ENCODE data around the gene GDPD4.

DNA sequence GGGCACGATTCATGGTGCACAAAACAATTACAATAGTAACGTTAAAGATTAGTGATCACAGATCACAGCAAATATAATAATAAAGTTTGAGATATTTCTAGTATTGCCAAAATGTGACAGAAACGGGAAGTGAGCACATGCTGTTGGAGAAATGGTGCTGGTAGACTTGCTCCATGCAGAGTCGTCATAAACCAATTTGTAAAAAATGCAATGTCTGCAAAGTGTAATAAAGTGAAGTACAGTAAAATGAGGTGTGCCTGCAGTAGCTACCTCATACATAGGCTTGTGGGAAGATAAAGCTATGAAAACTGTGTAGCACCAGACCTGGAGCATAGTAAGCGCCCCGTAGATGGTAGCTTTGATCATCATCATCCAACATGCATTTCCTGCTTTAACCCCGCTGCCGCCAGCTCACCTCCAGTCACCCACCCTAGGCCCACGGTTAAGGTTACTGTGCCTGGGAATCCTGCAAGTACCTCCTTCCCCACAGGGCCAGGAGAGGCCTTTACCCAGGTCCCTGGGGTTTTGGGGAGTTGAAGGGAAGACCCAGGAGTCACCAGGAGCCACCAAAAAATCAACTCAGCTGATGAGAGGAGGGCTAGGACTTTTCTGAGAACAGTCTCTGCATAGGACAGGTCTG is 114.3 kb downstream of the GDPD4 start:
- TF ChIP-seq, protein P1, sequence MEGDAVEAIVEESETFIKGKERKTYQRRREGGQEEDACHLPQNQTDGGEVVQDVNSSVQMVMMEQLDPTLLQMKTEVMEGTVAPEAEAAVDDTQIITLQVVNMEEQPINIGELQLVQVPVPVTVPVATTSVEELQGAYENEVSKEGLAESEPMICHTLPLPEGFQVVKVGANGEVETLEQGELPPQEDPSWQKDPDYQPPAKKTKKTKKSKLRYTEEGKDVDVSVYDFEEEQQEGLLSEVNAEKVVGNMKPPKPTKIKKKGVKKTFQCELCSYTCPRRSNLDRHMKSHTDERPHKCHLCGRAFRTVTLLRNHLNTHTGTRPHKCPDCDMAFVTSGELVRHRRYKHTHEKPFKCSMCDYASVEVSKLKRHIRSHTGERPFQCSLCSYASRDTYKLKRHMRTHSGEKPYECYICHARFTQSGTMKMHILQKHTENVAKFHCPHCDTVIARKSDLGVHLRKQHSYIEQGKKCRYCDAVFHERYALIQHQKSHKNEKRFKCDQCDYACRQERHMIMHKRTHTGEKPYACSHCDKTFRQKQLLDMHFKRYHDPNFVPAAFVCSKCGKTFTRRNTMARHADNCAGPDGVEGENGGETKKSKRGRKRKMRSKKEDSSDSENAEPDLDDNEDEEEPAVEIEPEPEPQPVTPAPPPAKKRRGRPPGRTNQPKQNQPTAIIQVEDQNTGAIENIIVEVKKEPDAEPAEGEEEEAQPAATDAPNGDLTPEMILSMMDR (IDR thresholded peaks at IDR 0.05) = no peak
- TF ChIP-seq POLR2AphosphoS5 (IDR thresholded peaks at IDR 0.05) (no peak), POLR2A (IDR thresholded peaks at IDR 0.05) (no peak)

Measured in stomach (tissue), 4 donors.